Measurements from ENCODE around the gene DENND5A.

DNA sequence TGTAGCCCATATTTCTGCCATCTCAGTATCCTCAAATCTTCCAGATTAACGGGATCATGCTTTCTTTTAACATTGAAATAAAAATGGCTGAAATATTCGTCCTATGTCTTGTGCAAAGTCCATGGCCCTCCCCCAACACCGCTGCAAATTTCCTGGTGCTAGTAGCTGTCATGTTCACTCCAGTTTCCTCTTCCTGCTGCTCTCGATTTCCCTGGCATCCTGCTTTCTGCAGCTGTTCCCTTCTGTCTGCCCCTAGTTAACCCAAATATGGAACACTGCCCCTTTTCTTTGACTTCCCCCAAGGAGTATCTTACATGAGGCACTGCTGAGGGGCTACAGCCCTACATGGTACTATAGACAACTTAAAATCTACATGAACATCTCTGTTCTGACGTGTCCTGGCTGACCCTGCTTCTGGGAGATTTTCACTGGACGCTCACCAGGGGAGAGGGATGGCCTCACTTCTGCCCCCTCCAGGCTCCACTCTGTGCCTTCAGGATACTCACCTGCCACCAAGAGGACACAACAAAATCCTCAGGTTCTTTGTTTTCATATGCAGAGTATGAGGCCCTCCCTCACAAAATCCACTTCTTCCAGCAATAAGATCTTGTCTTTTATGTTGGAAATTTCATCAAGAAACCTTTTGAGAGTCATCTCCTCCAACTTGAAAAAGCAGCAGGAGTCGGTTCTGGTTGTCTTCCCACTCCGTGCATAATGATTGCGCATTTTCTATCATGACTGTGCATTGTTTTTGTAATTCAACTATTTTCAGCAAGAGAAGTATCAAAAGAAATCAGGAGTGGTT lies 144.3 kb downstream of the DENND5A start:
- no peak for TF ChIP-seq EP300 (IDR thresholded peaks at IDR 0.05; ENCODE audit: low read depth)
- TF ChIP-seq POLR2AphosphoS5 (IDR thresholded peaks at IDR 0.05) = no peak
